Activated CD8-positive, alpha-beta memory T cell treated with anti-CD3 and anti-CD28 coated beads, Interleukin-2, amount 10 ng/mL, durations not matched to agents 7 days and 5 days (primary cell): ENCODE measurements around the gene CCL25. TPM values are rescaled to one million over a fixed set of nuclear protein-coding genes. Genes with fewer than 3 reads are reported as not detected.
"Not testable (repeated sequence)": the region's sequence is repeated elsewhere in the genome, so short reads cannot be mapped to it uniquely, and the experiment has no call there.

ENCODE experiments used
- ATAC-seq: fragments of 150-1000 bp; cut with Tn5 transposase; one replicate; pipeline ENCODE4 v1.10.0; 2021; ENCODE audit warnings: moderate library complexity
- CTCF ChIA-PET: fragments of 350-600 bp; sonication (Branson Sonifier 250); formaldehyde crosslinking; loops from one replicate; lab custom pipeline; 2021; ENCODE audit warnings: antibody characterized with exemption; lab: Charles Lee
- DNase-seq: peaks from one replicate; pipeline ENCODE4 v3.0.0-alpha.2; 2020
- H3K27ac Mint-ChIP-seq: one replicate; pipeline ENCODE4 v1.8.0; 2021; ENCODE audit warnings: mild to moderate bottlenecking, mixed read lengths
- H3K27me3 Mint-ChIP-seq: one replicate; pipeline ENCODE4 v1.8.0; 2021; ENCODE audit warnings: mixed read lengths
- H3K36me3 Mint-ChIP-seq: one replicate; pipeline ENCODE4 v1.8.0; 2021; ENCODE audit warnings: mild to moderate bottlenecking, mixed read lengths
- H3K4me1 Mint-ChIP-seq: one replicate; pipeline ENCODE4 v1.8.0; 2021; ENCODE audit warnings: mixed read lengths
- H3K4me3 Mint-ChIP-seq: one replicate; pipeline ENCODE4 v1.8.0; 2021; ENCODE audit warnings: mild to moderate bottlenecking, moderate library complexity, mixed read lengths
- H3K9me3 Mint-ChIP-seq: one replicate; pipeline ENCODE4 v1.8.0; 2022; ENCODE audit warnings: low read depth, mixed read lengths
- total RNA-seq, 2 experiments: library from RNA; stranded (reverse); gene quantifications; one replicate each; pipeline ENCODE4 v1.2.3, GENCODE V29; 2021

CCL25 gene, protein sequence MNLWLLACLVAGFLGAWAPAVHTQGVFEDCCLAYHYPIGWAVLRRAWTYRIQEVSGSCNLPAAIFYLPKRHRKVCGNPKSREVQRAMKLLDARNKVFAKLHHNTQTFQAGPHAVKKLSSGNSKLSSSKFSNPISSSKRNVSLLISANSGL
- total RNA-seq, result not detected

DNA sequence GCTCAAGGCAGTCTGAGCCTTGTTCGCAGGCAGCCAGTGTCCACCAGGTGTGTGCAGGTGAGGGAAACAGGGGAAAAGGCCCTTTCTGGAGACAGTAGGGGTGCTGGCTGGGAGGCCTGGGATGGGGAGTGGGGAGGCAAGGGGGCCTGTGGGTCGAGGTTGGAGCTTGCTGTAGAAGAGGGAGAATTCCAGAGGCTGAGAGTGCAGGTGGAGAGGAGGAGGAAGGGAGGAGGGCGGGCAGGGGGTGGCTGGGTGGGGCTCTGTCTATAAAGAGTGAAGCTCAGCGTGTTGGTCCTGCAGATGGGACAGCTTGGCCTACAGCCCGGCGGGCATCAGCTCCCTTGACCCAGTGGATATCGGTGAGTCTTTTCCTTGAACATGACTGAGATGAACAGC, at the start of gene CCL25:
Gene CCL25, plus strand, starts transcription at position 297 of the 396 bp plus-strand sequence. CDS start 290 bp downstream, outside the sequence.
- no peaks in the 10 kb centered on the region for H3K36me3 Mint-ChIP-seq
- DNase-seq (no peak), ATAC-seq (no peak)
- peaks cover 13% of the 10 kb centered on the region for H3K27me3 Mint-ChIP-seq
- H3K4me1 Mint-ChIP-seq, result peaks cover 14% of the 10 kb centered on the region
- H3K27ac Mint-ChIP-seq, result no peak within 1 kb of the TSS
- no peaks in the 10 kb centered on the region for H3K9me3 Mint-ChIP-seq
- CTCF ChIA-PET, result interaction anchor here (1.0 to 1.6 kb wide), 2 partner anchors 50 to 123 kb away, joined by 3 to 5 read pairs; no protein-coding TSS in a partner anchor
- no peak within 1 kb of the TSS for H3K4me3 Mint-ChIP-seq

DNA sequence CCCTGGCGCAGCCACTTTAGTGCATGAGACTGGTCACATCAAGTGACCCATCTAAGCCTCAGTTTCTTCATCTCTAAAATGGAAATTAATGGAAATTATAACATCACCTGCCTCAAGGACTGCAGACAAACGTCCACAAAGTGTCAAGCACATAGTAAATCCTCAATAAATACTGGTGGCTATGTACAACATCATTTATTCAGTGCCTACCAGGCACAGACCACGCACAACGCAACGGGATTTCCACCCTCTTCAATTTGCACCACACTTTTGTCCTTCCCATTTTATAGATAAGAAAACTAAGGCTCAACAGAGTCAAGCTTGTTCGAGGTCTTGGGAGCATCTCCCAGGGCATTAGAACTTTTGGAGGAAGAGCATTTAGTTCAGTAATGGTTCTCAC, 48.6 kb upstream of the CCL25 start:
- peak overlapping the region; percentile 93 for H3K4me3 Mint-ChIP-seq
- peaks cover 7% of the 10 kb centered on the region for H3K36me3 Mint-ChIP-seq
- no peaks in the 10 kb centered on the region for H3K27me3 Mint-ChIP-seq
- ATAC-seq (no peak), DNase-seq (no peak)
- no peaks in the 10 kb centered on the region for H3K9me3 Mint-ChIP-seq
- peak overlapping the region; percentile 87 for H3K27ac Mint-ChIP-seq
- CTCF ChIA-PET, result interaction anchor here (0.6 to 6.8 kb wide), 6 partner anchors 8 to 60 kb away, joined by 3 to 74 read pairs (median 10); partner anchors contain the start of gene TIMM44
- peaks cover 43% of the 10 kb centered on the region for H3K4me1 Mint-ChIP-seq

DNA sequence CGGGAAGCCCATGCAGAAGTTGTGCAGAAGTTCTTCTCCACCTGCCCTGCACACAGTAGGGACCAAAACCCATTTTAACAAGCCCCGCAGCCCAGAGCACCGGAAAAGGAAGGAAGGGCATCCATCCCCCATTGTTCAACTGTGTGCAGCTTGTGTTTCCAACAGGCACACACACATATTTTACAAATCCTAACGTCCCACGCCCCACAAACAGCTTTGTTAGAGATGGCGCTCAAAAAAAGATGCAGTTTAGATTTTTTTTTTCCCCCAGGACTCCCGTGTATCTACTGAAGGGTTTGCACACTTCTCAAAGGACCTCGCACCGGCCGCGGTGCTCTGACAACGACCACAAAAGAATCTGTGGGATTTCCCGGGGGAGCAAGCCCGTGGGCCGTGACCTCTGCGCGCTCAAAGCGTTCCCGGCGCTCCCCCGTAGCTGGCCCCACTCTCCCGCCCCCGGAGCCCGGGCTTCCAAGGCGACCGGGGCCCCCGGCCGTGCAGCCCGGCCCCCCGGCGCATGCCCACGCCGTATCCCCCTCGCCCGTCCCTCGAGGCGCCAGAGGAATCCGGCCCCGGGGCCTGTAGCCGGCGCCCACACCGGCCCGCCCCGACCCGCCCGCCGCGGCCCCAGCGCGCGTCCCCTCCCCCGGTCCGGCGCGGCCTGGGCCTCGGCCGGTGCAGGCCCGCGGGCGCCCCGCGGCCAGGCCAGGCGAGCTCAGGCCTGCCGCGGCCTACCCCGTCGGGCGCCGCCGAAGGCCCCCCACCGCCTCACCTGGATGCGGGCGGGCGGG, 47.6 kb upstream of the CCL25 start:
- ATAC-seq (peak; percentile 28), DNase-seq (no peak)
- H3K27me3 Mint-ChIP-seq, result no peaks in the 10 kb centered on the region
- peaks cover 42% of the 10 kb centered on the region for H3K4me1 Mint-ChIP-seq
- peak overlapping the region; percentile 87 for H3K27ac Mint-ChIP-seq
- peak overlapping the region; percentile 93 for H3K4me3 Mint-ChIP-seq
- H3K9me3 Mint-ChIP-seq, result no peaks in the 10 kb centered on the region
- H3K36me3 Mint-ChIP-seq, result peaks cover 6% of the 10 kb centered on the region
- CTCF ChIA-PET, result interaction anchor here (1.1 to 6.8 kb wide), 6 partner anchors 9 to 101 kb away, joined by 3 to 74 read pairs (median 8); partner anchors contain the start of genes MAP2K7 and TIMM44

DNA sequence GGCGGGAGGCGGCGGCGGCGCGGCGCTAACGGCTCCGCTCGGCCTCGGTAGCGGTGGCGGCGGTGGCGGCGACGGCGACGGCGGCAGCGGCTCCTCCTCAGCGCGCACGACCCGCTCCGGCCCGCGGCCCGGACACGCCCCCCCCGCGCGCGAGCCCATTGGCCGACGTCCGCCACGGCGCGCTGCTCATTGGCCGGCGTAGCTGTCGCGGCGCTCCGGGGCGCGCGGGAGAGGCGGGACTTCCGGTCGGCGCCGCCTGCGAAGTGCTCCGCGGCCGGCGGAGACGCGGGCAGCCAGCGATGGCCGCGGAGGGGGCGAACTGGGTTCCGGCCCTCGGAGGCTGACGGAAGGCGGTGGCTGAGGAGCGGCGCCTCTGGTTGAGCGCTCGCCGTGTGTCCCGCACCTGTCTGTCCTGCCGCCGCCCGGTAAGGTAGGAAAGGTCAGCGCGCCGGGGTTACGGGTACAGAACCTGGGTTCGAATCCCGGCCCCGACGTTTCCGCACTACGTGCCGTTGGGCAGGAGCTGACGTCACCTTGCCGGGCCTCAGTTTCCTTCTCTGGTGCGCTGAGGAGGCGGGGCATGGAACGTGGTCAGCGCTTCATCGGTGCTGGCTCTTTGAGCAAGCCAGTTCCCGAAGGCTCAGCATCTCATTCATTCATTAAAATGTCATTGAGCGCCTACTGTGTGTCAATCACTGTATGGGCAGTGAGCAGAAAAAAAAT, 46.9 kb upstream of the CCL25 start, which contains the start of gene ELAVL1:
Gene ELAVL1, minus strand, starts transcription at position 108 of the 723 bp plus-strand sequence. CDS start 13,826 bp downstream, outside the sequence.
- Mint-ChIP-seq H3K4me3 (peak within 1 kb of the TSS; percentile 93), H3K9me3 (no peaks in the 10 kb centered on the region)
- ATAC-seq, result peak; percentile 95

DNA sequence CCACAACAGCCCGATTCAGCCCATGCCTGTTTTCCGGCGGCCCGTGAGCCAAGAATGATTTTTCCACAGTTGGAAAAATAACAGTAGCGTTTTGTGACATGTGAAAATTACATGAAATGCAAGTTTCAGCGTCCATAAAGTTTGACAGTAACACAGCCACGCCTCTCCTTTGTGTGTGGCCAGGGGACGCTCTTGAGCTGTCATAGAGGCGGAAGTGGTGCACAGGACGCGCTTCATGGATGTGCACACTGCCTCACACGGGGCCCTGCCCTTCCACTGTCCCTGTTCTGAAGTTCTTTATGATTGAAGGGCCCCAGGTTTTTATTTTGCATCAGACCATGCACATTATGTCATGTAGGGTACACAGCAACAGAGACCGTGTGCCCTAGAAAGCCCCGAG, 34.8 kb upstream of the CCL25 start:
- H3K9me3 Mint-ChIP-seq, result no peaks in the 10 kb centered on the region
- no peak overlapping the region for H3K4me3 Mint-ChIP-seq
- ATAC-seq, result peak; percentile 89
- H3K27ac Mint-ChIP-seq, result peak overlapping the region; percentile 19
- CTCF ChIA-PET, result interaction anchor here (1.0 to 2.0 kb wide), 3 partner anchors 12 to 236 kb away, joined by 3 to 8 read pairs (median 3); partner anchors contain the start of gene ELAVL1
- peaks cover 1% of the 10 kb centered on the region for H3K36me3 Mint-ChIP-seq
- no peaks in the 10 kb centered on the region for H3K27me3 Mint-ChIP-seq
- DNase-seq, result peak; percentile 64
- peaks cover 9% of the 10 kb centered on the region for H3K4me1 Mint-ChIP-seq

More for the DNA sequence above, 46.9 kb upstream of the CCL25 start, which contains the start of gene ELAVL1:
- H3K27ac Mint-ChIP-seq, result peak within 1 kb of the TSS; percentile 87
- CTCF ChIA-PET, result interaction anchor here (0.8 to 6.8 kb wide), 10 partner anchors 10 to 153 kb away, joined by 3 to 74 read pairs (median 4); partner anchors contain the start of gene TIMM44
- H3K27me3 Mint-ChIP-seq, result no peaks in the 10 kb centered on the region
- peaks cover 39% of the 10 kb centered on the region for H3K4me1 Mint-ChIP-seq
- H3K36me3 Mint-ChIP-seq, result peaks cover 6% of the 10 kb centered on the region
- peak; percentile 91 for DNase-seq

DNA sequence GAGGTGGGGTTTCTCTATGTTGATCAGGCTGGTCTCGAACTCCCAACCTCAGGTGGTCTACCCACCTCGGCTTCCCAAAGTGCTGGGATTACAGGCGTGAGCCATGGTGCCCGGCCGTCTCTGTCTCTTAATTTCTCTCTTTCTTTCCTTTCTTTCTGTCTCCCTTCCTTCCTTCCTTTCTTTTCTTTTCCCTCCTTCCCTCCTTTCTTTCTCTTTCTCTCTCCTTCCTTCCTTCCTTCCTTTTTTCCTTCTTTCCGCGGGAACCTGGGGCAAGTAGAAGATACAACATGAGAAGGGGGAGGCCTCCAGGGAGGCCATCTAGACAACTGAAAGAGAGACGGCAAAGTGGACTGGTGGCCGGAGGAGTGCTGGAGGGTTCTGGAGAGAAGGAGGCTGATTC, 31.9 kb upstream of the CCL25 start:
- peaks cover 9% of the 10 kb centered on the region for H3K4me1 Mint-ChIP-seq
- no peaks in the 10 kb centered on the region for H3K36me3 Mint-ChIP-seq
- no peak for ATAC-seq
- no peak overlapping the region for H3K27ac Mint-ChIP-seq
- no peaks in the 10 kb centered on the region for H3K9me3 Mint-ChIP-seq
- H3K4me3 Mint-ChIP-seq, result no peak overlapping the region
- no peaks in the 10 kb centered on the region for H3K27me3 Mint-ChIP-seq
- DNase-seq, result no peak
- CTCF ChIA-PET, result no interaction called here

DNA sequence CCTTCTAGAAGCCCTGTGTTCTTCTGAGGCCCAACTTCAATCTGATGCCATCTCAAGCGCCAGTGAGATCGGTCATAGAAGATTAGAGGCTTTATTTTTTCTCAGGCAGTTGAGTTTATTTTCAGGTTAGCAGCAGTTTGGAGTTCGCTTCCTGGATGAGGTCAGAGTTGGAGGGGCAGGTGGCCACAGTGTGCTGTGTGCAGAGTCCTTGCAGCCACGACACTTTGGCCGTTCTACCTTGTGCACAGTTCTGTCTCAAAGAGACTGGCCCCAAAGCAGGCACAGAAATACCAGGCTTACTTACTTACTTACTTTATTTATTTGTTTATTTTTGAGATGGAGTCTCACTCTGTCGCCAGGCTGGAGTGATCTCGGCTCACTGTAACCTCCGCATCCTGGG, 31.2 kb upstream of the CCL25 start:
- Mint-ChIP-seq H3K36me3 (no peaks in the 10 kb centered on the region), H3K9me3 (no peaks in the 10 kb centered on the region), H3K27me3 (no peaks in the 10 kb centered on the region), H3K4me3 (no peak overlapping the region), H3K27ac (no peak overlapping the region), H3K4me1 (peaks cover 9% of the 10 kb centered on the region)
- CTCF ChIA-PET, result interaction anchor here (0.6 kb wide), 1 partner anchor 15 kb away, joined by 3 read pairs; no protein-coding TSS in a partner anchor
- no peak for DNase-seq
- ATAC-seq, result no peak

DNA sequence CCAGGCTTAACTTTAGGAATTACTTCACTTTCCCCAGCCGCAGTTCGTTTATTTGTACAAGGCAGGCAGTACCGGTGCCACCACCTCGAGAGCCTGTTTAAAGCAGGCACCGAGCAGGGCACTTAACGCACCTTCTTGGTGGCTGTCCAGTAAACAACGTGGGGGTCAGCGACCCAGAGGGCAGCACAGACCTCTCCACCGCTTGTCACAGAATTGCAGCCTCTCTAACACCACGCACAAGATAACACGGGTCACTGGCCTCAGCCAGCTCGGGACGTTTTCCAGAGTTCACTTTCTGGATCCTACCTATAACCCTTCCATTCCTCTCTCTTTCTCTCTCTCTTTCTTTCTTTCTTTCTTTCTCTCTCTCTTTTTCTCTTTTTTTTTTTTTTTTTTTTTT, 30.3 kb upstream of the CCL25 start:
- no peaks in the 10 kb centered on the region for H3K9me3 Mint-ChIP-seq
- peaks cover 9% of the 10 kb centered on the region for H3K4me1 Mint-ChIP-seq
- H3K36me3 Mint-ChIP-seq, result no peaks in the 10 kb centered on the region
- no peak overlapping the region for H3K4me3 Mint-ChIP-seq
- ATAC-seq (no peak), DNase-seq (no peak)
- no peak overlapping the region for H3K27ac Mint-ChIP-seq
- H3K27me3 Mint-ChIP-seq, result no peaks in the 10 kb centered on the region
- CTCF ChIA-PET, result no interaction called here

DNA sequence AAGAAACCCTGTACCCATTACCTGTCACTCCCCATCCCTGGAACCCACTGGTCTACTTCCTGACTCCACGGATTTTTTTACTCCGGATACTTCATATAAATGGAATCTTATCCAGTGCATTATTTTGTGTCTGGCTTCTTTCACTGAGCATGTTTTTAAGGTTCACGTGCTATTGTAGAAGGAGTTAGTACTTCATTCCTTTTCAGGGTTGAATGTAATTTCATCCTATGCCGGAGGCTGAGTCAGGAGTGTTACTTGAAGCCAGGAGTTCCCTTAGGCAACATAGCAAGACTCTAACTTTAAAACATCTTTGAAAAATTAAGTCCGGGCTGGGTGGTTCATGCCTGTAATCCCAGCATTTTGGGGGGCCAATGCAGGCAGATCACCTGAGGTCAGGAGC, 29.2 kb upstream of the CCL25 start:
- DNase-seq (no peak), ATAC-seq (no peak)
- Mint-ChIP-seq H3K4me3 (no peak overlapping the region), H3K9me3 (no peaks in the 10 kb centered on the region), H3K27ac (no peak overlapping the region), H3K4me1 (peaks cover 2% of the 10 kb centered on the region), H3K36me3 (no peaks in the 10 kb centered on the region), H3K27me3 (no peaks in the 10 kb centered on the region)
- CTCF ChIA-PET, result no interaction called here

DNA sequence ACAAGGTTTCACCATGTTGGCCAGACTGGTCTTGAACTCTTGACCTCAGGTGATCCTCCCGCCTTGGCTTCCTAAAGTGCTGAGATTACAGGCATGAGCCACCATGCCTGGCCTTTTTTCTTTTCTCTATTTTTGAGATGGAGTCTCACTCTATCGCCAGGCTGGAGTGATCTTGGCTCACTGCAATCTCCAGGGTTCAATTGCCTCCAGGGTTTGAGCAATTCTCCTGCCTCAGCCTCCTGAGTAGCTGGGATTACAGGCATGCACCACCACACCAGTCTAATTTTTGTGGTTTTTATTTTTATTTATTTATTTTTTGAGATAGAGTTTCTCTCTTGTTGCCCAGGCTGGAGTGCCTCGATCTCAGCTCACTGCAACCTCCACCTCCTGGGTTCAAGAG, 28.3 kb upstream of the CCL25 start:
- H3K4me3 Mint-ChIP-seq, H3K27me3 Mint-ChIP-seq, H3K4me1 Mint-ChIP-seq, DNase-seq, H3K9me3 Mint-ChIP-seq, CTCF ChIA-PET, H3K27ac Mint-ChIP-seq, H3K36me3 Mint-ChIP-seq, ATAC-seq: not testable (repeated sequence)

DNA sequence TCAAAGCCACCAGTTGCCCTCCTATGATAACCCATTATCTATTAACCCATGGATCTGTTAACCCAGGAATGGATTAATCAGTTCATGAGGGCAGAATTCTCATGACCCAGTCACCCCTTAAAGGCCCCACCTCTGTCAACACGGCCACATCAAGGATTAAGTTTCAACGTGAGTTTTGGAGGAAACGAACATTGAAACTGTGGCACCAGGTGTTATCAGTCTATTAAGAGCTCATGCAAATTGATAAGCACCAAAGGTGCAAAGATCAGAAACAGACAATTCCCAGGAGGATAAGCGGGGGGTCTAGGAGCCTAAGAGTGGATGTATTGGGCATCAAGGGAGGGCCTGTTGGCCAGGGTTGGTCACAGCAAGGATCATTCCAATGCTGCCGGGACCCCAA, 27.2 kb upstream of the CCL25 start:
- H3K27me3 Mint-ChIP-seq, result no peaks in the 10 kb centered on the region
- DNase-seq, result no peak
- CTCF ChIA-PET, result no interaction called here
- H3K4me1 Mint-ChIP-seq, result peaks cover 2% of the 10 kb centered on the region
- no peaks in the 10 kb centered on the region for H3K36me3 Mint-ChIP-seq
- H3K9me3 Mint-ChIP-seq, result no peaks in the 10 kb centered on the region
- no peak for ATAC-seq
- no peak overlapping the region for H3K4me3 Mint-ChIP-seq
- H3K27ac Mint-ChIP-seq, result no peak overlapping the region

DNA sequence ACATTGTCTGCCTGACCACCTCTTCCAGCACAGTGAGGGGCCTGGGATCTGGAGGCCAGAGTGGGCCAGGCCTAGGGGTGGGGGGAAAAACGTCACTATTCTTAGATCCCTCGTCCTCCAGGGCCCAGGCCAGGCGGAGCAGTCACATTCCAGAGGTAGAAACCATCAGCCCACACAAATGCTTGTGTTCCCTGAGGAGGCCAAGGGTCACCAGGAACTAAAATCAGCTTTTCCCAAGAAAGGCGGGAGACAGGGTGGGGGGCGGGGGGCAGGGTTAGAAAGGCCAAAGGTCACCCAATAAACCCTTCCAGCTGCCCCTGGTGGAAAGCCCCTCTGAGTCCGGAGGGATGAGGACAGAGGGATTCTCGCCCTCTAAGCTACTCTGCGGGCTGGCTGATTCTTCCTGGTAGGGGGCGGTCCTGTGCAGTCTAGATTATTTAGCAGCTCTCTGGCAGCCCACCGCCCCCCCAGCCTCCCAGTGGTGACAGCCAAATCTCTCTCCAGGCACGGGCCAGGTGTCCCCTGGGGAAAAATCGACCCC, 23.5 kb upstream of the CCL25 start:
- CTCF ChIA-PET, result interaction anchor here (0.8 kb wide), 1 partner anchor 85 kb away, joined by 3 read pairs; no protein-coding TSS in a partner anchor
- DNase-seq (no peak), ATAC-seq (no peak)
- Mint-ChIP-seq H3K4me1 (no peaks in the 10 kb centered on the region), H3K27me3 (peaks cover 5% of the 10 kb centered on the region), H3K27ac (no peak overlapping the region), H3K4me3 (no peak overlapping the region), H3K36me3 (no peaks in the 10 kb centered on the region), H3K9me3 (no peaks in the 10 kb centered on the region)

DNA sequence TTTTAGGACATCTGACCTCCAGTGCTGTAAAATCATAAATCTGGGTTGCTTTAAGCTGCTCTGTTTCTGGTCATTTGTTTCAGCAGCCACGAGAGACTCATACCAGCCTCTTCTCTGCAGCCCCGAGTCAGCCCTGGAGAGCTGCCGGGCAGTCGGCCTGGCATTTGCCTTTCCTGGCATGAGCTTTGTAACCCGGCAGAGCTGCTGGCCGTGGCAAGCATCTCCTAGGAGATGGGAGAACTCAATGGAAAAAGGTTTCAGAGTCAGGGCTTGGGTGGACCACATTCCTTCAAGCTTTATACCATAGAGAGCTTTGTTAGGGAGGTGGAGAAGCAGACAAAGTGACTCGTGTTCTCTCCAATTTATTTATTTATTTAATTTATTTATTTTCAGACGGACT, 21.6 kb upstream of the CCL25 start:
- ATAC-seq, result no peak
- no peak overlapping the region for H3K4me3 Mint-ChIP-seq
- peaks cover 5% of the 10 kb centered on the region for H3K27me3 Mint-ChIP-seq
- H3K9me3 Mint-ChIP-seq, result no peaks in the 10 kb centered on the region
- CTCF ChIA-PET, result interaction anchor here (0.5 to 1.7 kb wide), 2 partner anchors 38 to 89 kb away, joined by 3 read pairs; no protein-coding TSS in a partner anchor
- no peaks in the 10 kb centered on the region for H3K4me1 Mint-ChIP-seq
- H3K36me3 Mint-ChIP-seq, result no peaks in the 10 kb centered on the region
- no peak for DNase-seq
- H3K27ac Mint-ChIP-seq, result no peak overlapping the region
